Liver (tissue), 9 donors: ENCODE results near the gene CLDN10. TPM values are rescaled to one million over a fixed set of nuclear protein-coding genes. Genes with fewer than 3 reads are reported as not detected.

ENCODE experiments used
- DNase-seq: peaks from one replicate; pipeline ENCODE4 v3.0.0-alpha.2; 2017; ENCODE audit warnings: low spot score
- H3K27ac ChIP-seq, 2 donors: one replicate each; pipeline ENCODE4 v1.7.0; 2013; ENCODE audit warnings: inconsistent platforms in 2 of 2, low read length in 2 of 2, control low read depth in 1 of 2, low read depth in 1 of 2, mild to moderate bottlenecking in 1 of 2
- H3K27me3 ChIP-seq, 4 donors: one replicate each; pipeline versions ENCODE4 v1.6.1 to v1.7.0; 2013; ENCODE audit warnings: low read length in 3 of 4, inconsistent platforms in 1 of 4, mild to moderate bottlenecking in 1 of 4, moderate library complexity in 1 of 4; ENCODE audit not compliant: control insufficient read depth in 4 of 4, insufficient read depth in 4 of 4
- H3K36me3 ChIP-seq, 4 donors: one replicate each; pipeline versions ENCODE4 v1.6.1 to v1.7.0; 2013; ENCODE audit warnings: low read length in 3 of 4, mild to moderate bottlenecking in 3 of 4, low read depth in 1 of 4, moderate library complexity in 1 of 4; ENCODE audit not compliant: control insufficient read depth in 4 of 4, insufficient read depth in 3 of 4
- H3K4me1 ChIP-seq, 4 donors: one replicate each; pipeline versions ENCODE4 v1.6.1 to v1.7.0; 2013; ENCODE audit warnings: low read length in 3 of 4, mild to moderate bottlenecking in 3 of 4, moderate library complexity in 1 of 4; ENCODE audit not compliant: control insufficient read depth in 4 of 4, insufficient read depth in 4 of 4
- H3K4me3 ChIP-seq, 3 donors: one replicate each; pipeline versions ENCODE4 v1.6.1 to v1.7.0; 2013; ENCODE audit warnings: low read length in 3 of 3, control low read depth in 1 of 3, low read depth in 1 of 3, mild to moderate bottlenecking in 1 of 3
- H3K9ac ChIP-seq, 2 donors: one replicate each; pipeline ENCODE4 v1.7.0; 2013; ENCODE audit warnings: low read length in 2 of 2, mild to moderate bottlenecking in 2 of 2, moderate library complexity in 2 of 2, control low read depth in 1 of 2, low read depth in 1 of 2
- H3K9me3 ChIP-seq, 4 donors: one replicate each; pipeline versions ENCODE4 v1.6.1 to v1.7.0; 2013; ENCODE audit warnings: low read length in 3 of 4; ENCODE audit not compliant: control insufficient read depth in 4 of 4
- ATF3 ChIP-seq: IDR thresholded peaks from 2 replicates; pipeline ENCODE4 v1.6.1; 2016; ENCODE audit warnings: antibody characterized with exemption
- CTCF ChIP-seq: fragments of 150-350 bp; IDR thresholded peaks from 2 replicates; pipeline ENCODE4 v1.5.1; 2017; ENCODE audit warnings: improper control_type of control experiment, low read depth, low read length; ENCODE audit not compliant: missing input control
- EGR1 ChIP-seq, 2 donors: IDR thresholded peaks; 2 replicates each; pipeline ENCODE4 v1.6.1; 2016 to 2018; ENCODE audit warnings: antibody characterized with exemption in 2 of 2, low read depth in 2 of 2
- FOXA2 ChIP-seq: IDR thresholded peaks from 2 replicates; pipeline ENCODE4 v1.6.1; 2016; ENCODE audit warnings: antibody characterized with exemption
- HNF4A ChIP-seq, 2 donors: conservative IDR thresholded peaks; 2 replicates each; pipeline ENCODE4 v1.6.1; 2016; ENCODE audit warnings: antibody characterized with exemption in 2 of 2, mild to moderate bottlenecking in 2 of 2
- MAX ChIP-seq: IDR thresholded peaks from 2 replicates; pipeline ENCODE4 v1.6.1; 2016; ENCODE audit warnings: antibody characterized with exemption
- NR2F2 ChIP-seq: IDR thresholded peaks from 2 replicates; pipeline ENCODE4 v1.6.1; 2016; ENCODE audit warnings: antibody characterized with exemption
- REST ChIP-seq: IDR thresholded peaks from 2 replicates; pipeline ENCODE4 v1.6.1; 2016; ENCODE audit warnings: antibody characterized with exemption, mild to moderate bottlenecking
- SP1 ChIP-seq: IDR thresholded peaks from 2 replicates; pipeline ENCODE4 v1.6.1; 2018; ENCODE audit warnings: antibody characterized with exemption, mild to moderate bottlenecking
- TAF1 ChIP-seq: conservative IDR thresholded peaks from 2 replicates; pipeline ENCODE4 v1.6.1; 2016; ENCODE audit warnings: antibody characterized with exemption, mild to moderate bottlenecking
- YY1 ChIP-seq: IDR thresholded peaks from 2 replicates; pipeline ENCODE4 v1.6.1; 2016; ENCODE audit warnings: antibody characterized with exemption, mild to moderate bottlenecking
- ZBTB33 ChIP-seq: IDR thresholded peaks from 2 replicates; pipeline ENCODE4 v1.6.1; 2016; ENCODE audit warnings: antibody characterized with exemption
- WGBS: extraction: QIAGEN DNeasy Blood & Tissue Kit; methylation state at CpG from one replicate; pipeline ENCODE4 v1.1.7; 2013; 5-methylcytosine and 5-hydroxymethylcytosine counted together
- polyA plus RNA-seq, 2 donors: library from polyadenylated mRNA; stranded (reverse) in 1 of 2; unstranded in 1 of 2; fragments of 200-250 nt in 1 of 2; fragments of >200 nt in 1 of 2; fragmentation: Nextera tagmentation in 1 of 2; extraction: Ambion mirVana in 1 of 2; gene quantifications; one replicate each; pipeline versions ENCODE4 v1.2.1 to v1.2.3, GENCODE V29; 2013 to 2015
- total RNA-seq, 2 donors: library from RNA; depleted of rRNA; stranded (reverse); fragments of >200 nt; gene quantifications; one replicate each; pipeline ENCODE4 v1.2.3, GENCODE V29; 2014
- donor health status: healthy.
- donor health status: healthy.
- donor health status: healthy.
- donor health status: healthy.
- donor health status: healthy.

Gene CLDN10
- total and polyA plus RNA-seq, 4 donors = 0.79 to 15.1 (median 3.1) TPM

GRCh38 chr13:95524264-95524901 lies 28.1 kb upstream of the CLDN10 start:
- H3K4me1 ChIP-seq = no peaks in the 10 kb centered on the region

More at GRCh38 chr13:95524264-95524901, 28.1 kb upstream of the CLDN10 start:
- WGBS = 70% methylated on average over 6 of the region's 6 CpGs
- Histone ChIP-seq H3K9ac (no peak overlapping the region), H3K36me3 (no peaks in the 10 kb centered on the region), H3K27me3 (peaks cover 0 to 3% (median 0%) of the 10 kb centered on the region in 4 donors), H3K4me3 (no peak overlapping the region), H3K27ac (no peak overlapping the region), H3K9me3 (no peaks in the 10 kb centered on the region)
- DNase-seq = no peak
- TF ChIP-seq SP1 (no peak), HNF4A (conservative IDR thresholded peaks at IDR 0.05) (no peak), NR2F2 (no peak), ATF3 (no peak), YY1 (no peak), FOXA2 (no peak), EGR1 (IDR thresholded peaks at IDR 0.05; ENCODE audit: low read depth in 2 of 2) (no peak), ZBTB33 (no peak), CTCF (no peak), TAF1 (no peak), MAX (no peak), REST (no peak)
